ENCODE measurements around the gene IZUMO4. TPM values are rescaled to one million over a fixed set of nuclear protein-coding genes. Genes with fewer than 3 reads are reported as not detected.

Gene IZUMO4
- total and polyA plus RNA-seq, 2 donors (not counting 1 experiment from before 2014, with no cell fraction given): 34.8 to 93.9 TPM

- peaks cover 0 to 79% of the 10 kb centered on the region in 2 experiments for H3K36me3 ChIP-seq (replicated peaks in 1 of 2; ENCODE audit: control extremely low read depth in 1 of 2, control insufficient read depth in 1 of 2, extremely low read depth in 1 of 2, insufficient read depth in 2 of 2, low read length in 1 of 2)
- intact Hi-C loops (cut with micrococcal nuclease): no loop called here
- WGBS (ENCODE audit: insufficient coverage): 93% methylated on average over 7 of the region's 7 CpGs
- H3K4me2 ChIP-seq (replicated peaks; ENCODE audit: low read depth, low read length, poor library complexity, severe bottlenecking): no peak overlapping the region
- DNase-seq (no peak), ATAC-seq (ENCODE audit: low read depth) (no peak)
- H3K9ac ChIP-seq (ENCODE audit: low read length): no peak overlapping the region
- H2AFZ ChIP-seq (ENCODE audit: insufficient read depth, low read depth, low read length, poor library complexity, severe bottlenecking): no peak overlapping the region
- Mint-ChIP-seq H3K9me3 (ENCODE audit: insufficient read depth) (no peaks in the 10 kb centered on the region), H3K4me3 (no peak overlapping the region), H3K27ac (peak overlapping the region; percentile 37), H3K27me3 (no peaks in the 10 kb centered on the region), H3K4me1 (peaks cover 76% of the 10 kb centered on the region)
- CTCF ChIA-PET: interaction anchor here (1.7 kb wide), 1 partner anchor 8 kb away, joined by 7 read pairs; no protein-coding TSS in a partner anchor
- H4K20me1 ChIP-seq (ENCODE audit: control insufficient read depth, insufficient read depth, low read length, poor library complexity, severe bottlenecking): peaks cover 75% of the 10 kb centered on the region
- H3K4me1 ChIP-seq (ENCODE audit: control insufficient read depth in 2 of 2, insufficient read depth in 2 of 2, low read length in 2 of 2): peaks cover 57 to 80% of the 10 kb centered on the region in 2 donors
- no peaks in the 10 kb centered on the region for H3K9me3 ChIP-seq (ENCODE audit: control extremely low read depth in 1 of 3, control insufficient read depth in 2 of 3, insufficient read depth in 1 of 3, low read length in 2 of 3)
- H3K4me3 ChIP-seq (ENCODE audit: control extremely low read depth in 1 of 5, extremely low read depth in 1 of 5, insufficient read depth in 1 of 5, low read depth in 2 of 5, low read length in 4 of 5): no peak overlapping the region
- TF ChIP-seq EZH2 (IDR thresholded peaks at IDR 0.05; ENCODE audit: borderline replicate concordance, insufficient read depth, low read depth, low read length, poor library complexity, severe bottlenecking): no peak
- TF ChIP-seq CTCF (IDR thresholded peaks at IDR 0.05): no peak
- H3K27ac ChIP-seq (ENCODE audit: low read length in 2 of 2): no peak overlapping the region
- H3K79me2 ChIP-seq (ENCODE audit: control insufficient read depth, insufficient read depth, low read length): peaks cover 98% of the 10 kb centered on the region
- H3K27me3 ChIP-seq (replicated peaks in 1 of 4; ENCODE audit: control extremely low read depth in 1 of 4, control insufficient read depth in 3 of 4, insufficient read depth in 4 of 4, low read length in 3 of 4): no peaks in the 10 kb centered on the region
- POLR2A ChIA-PET: interaction anchor here (0.7 to 1.1 kb wide), 2 partner anchors 25 to 36 kb away, joined by 3 read pairs; no protein-coding TSS in a partner anchor
Observed at GRCh38 chr19:2077398-2077797, 19.3 kb upstream of the IZUMO4 start.

- DNase-seq: no peak
Observed at GRCh38 chr19:2077833-2078619, 18.7 kb upstream of the IZUMO4 start.

More at GRCh38 chr19:2077833-2078619, 18.7 kb upstream of the IZUMO4 start:
- WGBS (ENCODE audit: insufficient coverage): 96% methylated on average over 39 of the region's 44 CpGs
- no peak overlapping the region for H2AFZ ChIP-seq (ENCODE audit: insufficient read depth, low read depth, low read length, poor library complexity, severe bottlenecking)
- peaks cover 81% of the 10 kb centered on the region for H4K20me1 ChIP-seq (ENCODE audit: control insufficient read depth, insufficient read depth, low read length, poor library complexity, severe bottlenecking)
- no peak for TF ChIP-seq EZH2 (IDR thresholded peaks at IDR 0.05; ENCODE audit: borderline replicate concordance, insufficient read depth, low read depth, low read length, poor library complexity, severe bottlenecking)
- no peak for TF ChIP-seq CTCF (IDR thresholded peaks at IDR 0.05)
- peaks cover 64 to 80% of the 10 kb centered on the region in 2 donors for H3K4me1 ChIP-seq (ENCODE audit: control insufficient read depth in 2 of 2, insufficient read depth in 2 of 2, low read length in 2 of 2)
- no peak overlapping the region for H3K4me2 ChIP-seq (replicated peaks; ENCODE audit: low read depth, low read length, poor library complexity, severe bottlenecking)
- intact Hi-C loops (cut with micrococcal nuclease): no loop called here
- H3K4me3 Mint-ChIP-seq: no peak overlapping the region
- no peaks in the 10 kb centered on the region for H3K27me3 Mint-ChIP-seq
- ChIA-PET CTCF (interaction anchor here (1.7 kb wide), 1 partner anchor 8 kb away, joined by 7 read pairs; no protein-coding TSS in a partner anchor), POLR2A (interaction anchor here (0.7 to 1.1 kb wide), 3 partner anchors 9 to 36 kb away, joined by 3 to 4 read pairs (median 3); no protein-coding TSS in a partner anchor)
- H3K36me3 ChIP-seq (replicated peaks in 1 of 2; ENCODE audit: control extremely low read depth in 1 of 2, control insufficient read depth in 1 of 2, extremely low read depth in 1 of 2, insufficient read depth in 2 of 2, low read length in 1 of 2): peaks cover 0 to 78% of the 10 kb centered on the region in 2 experiments
- ATAC-seq (ENCODE audit: low read depth): no peak
- H3K27me3 ChIP-seq (replicated peaks in 1 of 4; ENCODE audit: control extremely low read depth in 1 of 4, control insufficient read depth in 3 of 4, insufficient read depth in 4 of 4, low read length in 3 of 4): no peaks in the 10 kb centered on the region
- H3K4me1 Mint-ChIP-seq: peaks cover 76% of the 10 kb centered on the region
- H3K9me3 Mint-ChIP-seq (ENCODE audit: insufficient read depth): no peaks in the 10 kb centered on the region
- H3K9me3 ChIP-seq (ENCODE audit: control extremely low read depth in 1 of 3, control insufficient read depth in 2 of 3, insufficient read depth in 1 of 3, low read length in 2 of 3): no peaks in the 10 kb centered on the region
- H3K4me3 ChIP-seq (ENCODE audit: control extremely low read depth in 1 of 5, extremely low read depth in 1 of 5, insufficient read depth in 1 of 5, low read depth in 2 of 5, low read length in 4 of 5): no peak overlapping the region
- no peak overlapping the region for H3K9ac ChIP-seq (ENCODE audit: low read length)
- H3K79me2 ChIP-seq (ENCODE audit: control insufficient read depth, insufficient read depth, low read length): peaks cover 98% of the 10 kb centered on the region
- H3K27ac Mint-ChIP-seq: peak overlapping the region; percentile 59
- no peak overlapping the region for H3K27ac ChIP-seq (ENCODE audit: low read length in 2 of 2)

All from B cell (primary cell).